ENCODE results near the gene MAGI2.

The MAGI2 gene

GRCh38 chr7:78159545-78159944 lies 1293.9 kb downstream of the MAGI2 start:
- no peak for TF ChIP-seq CTCF (IDR thresholded peaks at IDR 0.05; ENCODE audit: control extremely low read depth, extremely low read depth, low read depth, missing control alignments)
- ChIA-PET CTCF (no interaction called here), POLR2A (no interaction called here)
- no peak for DNase-seq (ENCODE audit: extremely low spot score)

- POLR2A ChIA-PET, result no interaction called here
- DNase-seq (ENCODE audit: extremely low spot score), result no peak
- CTCF ChIA-PET, result interaction anchor here (0.8 to 1.7 kb wide), 3 partner anchors 9 to 19 kb away, joined by 3 to 4 read pairs (median 4); no protein-coding TSS in a partner anchor
- no peak for TF ChIP-seq CTCF (IDR thresholded peaks at IDR 0.05; ENCODE audit: control extremely low read depth, extremely low read depth, low read depth, missing control alignments)
These were observed 1300.2 kb downstream of the MAGI2 start for GRCh38 chr7:78153285-78153684.

GRCh38 chr7:78151229-78151628 lies 1302.2 kb downstream of the MAGI2 start:
- ChIA-PET POLR2A (no interaction called here), CTCF (no interaction called here)
- no peak for DNase-seq (ENCODE audit: extremely low spot score)
- TF ChIP-seq CTCF (IDR thresholded peaks at IDR 0.05; ENCODE audit: control extremely low read depth, extremely low read depth, low read depth, missing control alignments), result no peak

- ChIA-PET CTCF (no interaction called here), POLR2A (no interaction called here)
- DNase-seq (ENCODE audit: extremely low spot score), result no peak
- no peak for TF ChIP-seq CTCF (IDR thresholded peaks at IDR 0.05; ENCODE audit: control extremely low read depth, extremely low read depth, low read depth, missing control alignments)
These were observed 1303.7 kb downstream of the MAGI2 start for GRCh38 chr7:78149787-78150186.

- ChIA-PET CTCF (no interaction called here), POLR2A (no interaction called here)
- DNase-seq (ENCODE audit: extremely low spot score), result no peak
These were observed 1305.1 kb downstream of the MAGI2 start for GRCh38 chr7:78148166-78148894.

GRCh38 chr7:78146546-78146945 lies 1306.9 kb downstream of the MAGI2 start:
- CTCF ChIA-PET, result no interaction called here
- TF ChIP-seq CTCF (IDR thresholded peaks at IDR 0.05; ENCODE audit: control extremely low read depth, extremely low read depth, low read depth, missing control alignments), result no peak

More at GRCh38 chr7:78148166-78148894, 1305.1 kb downstream of the MAGI2 start:
- TF ChIP-seq CTCF (IDR thresholded peaks at IDR 0.05; ENCODE audit: control extremely low read depth, extremely low read depth, low read depth, missing control alignments), result no peak

More at GRCh38 chr7:78146546-78146945, 1306.9 kb downstream of the MAGI2 start:
- POLR2A ChIA-PET, result no interaction called here
- no peak for DNase-seq (ENCODE audit: extremely low spot score)
